ENCODE results near the gene TCN1. TPM values are rescaled to one million over a fixed set of nuclear protein-coding genes. Genes with fewer than 3 reads are reported as not detected.
"Not testable (repeated sequence)": the region's sequence is repeated elsewhere in the genome, so short reads cannot be mapped to it uniquely, and the experiment has no call there.

Gene TCN1
- total RNA-seq, 2 experiments from 2014 or later: not detected

- Mint-ChIP-seq H3K4me3 (no peak overlapping the region), H3K27me3 (peaks cover 5% of the 10 kb centered on the region), H3K27ac (no peak overlapping the region), H3K36me3 (ENCODE audit: low read depth) (no peaks in the 10 kb centered on the region), H3K4me1 (no peaks in the 10 kb centered on the region), H3K9me3 (no peaks in the 10 kb centered on the region)
- ChIA-PET CTCF (no interaction called here), POLR2A (no interaction called here)
- DNase-seq: no peak
These were observed 17.2 kb downstream of the TCN1 start for GRCh38 chr11:59849129-59849528.

- CTCF ChIA-PET; H3K27ac Mint-ChIP-seq; H3K36me3 Mint-ChIP-seq (ENCODE audit: low read depth); POLR2A ChIA-PET; H3K9me3 Mint-ChIP-seq; DNase-seq; H3K4me3 Mint-ChIP-seq; H3K27me3 Mint-ChIP-seq; H3K4me1 Mint-ChIP-seq: not testable (repeated sequence)
These were observed 17.8 kb downstream of the TCN1 start for GRCh38 chr11:59848439-59848838.

DNA sequence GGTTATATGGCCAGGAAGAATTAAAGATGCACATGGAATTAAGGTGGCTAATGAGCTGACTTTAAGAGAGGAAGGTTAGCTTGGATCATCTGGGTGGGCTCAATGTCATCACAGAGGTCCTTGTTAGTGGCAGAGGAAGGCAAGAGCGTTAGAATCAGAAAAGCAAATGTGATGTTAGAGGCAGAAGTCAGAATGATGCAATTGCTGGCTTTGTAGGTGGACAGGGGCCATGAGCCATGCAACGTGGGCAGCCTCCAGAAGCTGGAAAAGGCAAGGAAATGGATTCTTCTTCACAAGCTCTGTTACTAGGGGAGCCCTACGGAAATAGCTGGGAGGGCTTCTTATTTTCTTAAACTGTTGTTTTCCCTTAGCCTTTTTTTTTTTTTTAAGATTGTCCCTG lies 18.7 kb downstream of the TCN1 start:
- DNase-seq: no peak
- Mint-ChIP-seq H3K36me3 (ENCODE audit: low read depth) (no peaks in the 10 kb centered on the region), H3K27me3 (peaks cover 3% of the 10 kb centered on the region), H3K27ac (no peak overlapping the region), H3K4me3 (no peak overlapping the region), H3K4me1 (no peaks in the 10 kb centered on the region), H3K9me3 (no peaks in the 10 kb centered on the region)
- ChIA-PET CTCF (no interaction called here), POLR2A (no interaction called here)

- Mint-ChIP-seq H3K27me3 (no peaks in the 10 kb centered on the region), H3K27ac (no peak overlapping the region), H3K4me1 (no peaks in the 10 kb centered on the region), H3K36me3 (ENCODE audit: low read depth) (no peaks in the 10 kb centered on the region), H3K9me3 (no peaks in the 10 kb centered on the region), H3K4me3 (no peak overlapping the region)
- ChIA-PET CTCF (interaction anchor here (1.3 kb wide), 1 partner anchor 16 kb away, joined by 4 read pairs; no protein-coding TSS in a partner anchor), POLR2A (no interaction called here)
- no peak for DNase-seq
These were observed 19.7 kb downstream of the TCN1 start for GRCh38 chr11:59846556-59846955.

- no peaks in the 10 kb centered on the region for H3K36me3 Mint-ChIP-seq (ENCODE audit: low read depth)
- no peak within 1 kb of the TSS for H3K4me3 Mint-ChIP-seq
- CTCF ChIA-PET: interaction anchor here (0.7 to 1.1 kb wide), 2 partner anchors 34 to 38 kb away, joined by 3 read pairs; no protein-coding TSS in a partner anchor
- H3K27me3 Mint-ChIP-seq: no peaks in the 10 kb centered on the region
- no peaks in the 10 kb centered on the region for H3K4me1 Mint-ChIP-seq
- H3K9me3 Mint-ChIP-seq: no peaks in the 10 kb centered on the region
- no peak for DNase-seq
- no peak within 1 kb of the TSS for H3K27ac Mint-ChIP-seq
- POLR2A ChIA-PET: no interaction called here
These were observed 20.9 kb downstream of the TCN1 start, which contains the start of gene CBLIF for GRCh38 chr11:59845399-59845798. Gene CBLIF (minus strand): TSS chr11:59845499. CDS start chr11:59845453, 46 bp downstream.

DNA sequence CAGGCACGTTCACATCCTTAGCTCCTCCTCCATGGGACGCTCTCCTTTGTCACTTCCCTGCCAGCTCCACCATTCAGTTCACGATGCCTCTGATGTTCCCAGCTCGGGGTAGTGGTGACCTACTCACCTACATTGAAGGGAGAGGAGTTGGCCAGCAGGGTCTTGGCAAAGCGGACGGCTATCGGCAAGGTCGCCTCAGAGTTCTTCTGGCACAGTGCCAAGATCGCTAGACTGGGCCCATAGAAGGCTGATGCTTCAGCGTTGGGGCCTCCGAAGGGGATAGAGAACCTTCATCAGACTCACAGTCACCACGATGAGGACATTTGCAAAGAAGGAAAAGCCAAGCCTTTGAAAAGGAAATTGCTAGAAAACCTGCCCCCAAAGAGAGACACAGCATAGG lies 24.0 kb downstream of the TCN1 start:
- Mint-ChIP-seq H3K4me1 (no peaks in the 10 kb centered on the region), H3K27ac (no peak overlapping the region)
- CTCF ChIA-PET: no interaction called here

GRCh38 chr11:59841514-59841913 lies 24.8 kb downstream of the TCN1 start:
- CTCF ChIA-PET: no interaction called here

More for the DNA sequence above, 24.0 kb downstream of the TCN1 start:
- Mint-ChIP-seq H3K9me3 (no peaks in the 10 kb centered on the region), H3K4me3 (no peak overlapping the region), H3K36me3 (ENCODE audit: low read depth) (no peaks in the 10 kb centered on the region), H3K27me3 (no peaks in the 10 kb centered on the region)
- DNase-seq: no peak
- POLR2A ChIA-PET: no interaction called here

GRCh38 chr11:59839615-59840014 lies 26.7 kb downstream of the TCN1 start:
- H3K27me3 Mint-ChIP-seq: no peaks in the 10 kb centered on the region
- CTCF ChIA-PET: interaction anchor here (0.7 kb wide), 1 partner anchor 1944 kb away, joined by 4 read pairs; no protein-coding TSS in a partner anchor

More at GRCh38 chr11:59841514-59841913, 24.8 kb downstream of the TCN1 start:
- no peak for DNase-seq
- H3K27ac Mint-ChIP-seq: no peak overlapping the region
- H3K4me3 Mint-ChIP-seq: no peak overlapping the region
- POLR2A ChIA-PET: no interaction called here
- H3K36me3 Mint-ChIP-seq (ENCODE audit: low read depth): no peaks in the 10 kb centered on the region
- H3K27me3 Mint-ChIP-seq: no peaks in the 10 kb centered on the region
- H3K4me1 Mint-ChIP-seq: no peaks in the 10 kb centered on the region
- H3K9me3 Mint-ChIP-seq: no peaks in the 10 kb centered on the region

DNA sequence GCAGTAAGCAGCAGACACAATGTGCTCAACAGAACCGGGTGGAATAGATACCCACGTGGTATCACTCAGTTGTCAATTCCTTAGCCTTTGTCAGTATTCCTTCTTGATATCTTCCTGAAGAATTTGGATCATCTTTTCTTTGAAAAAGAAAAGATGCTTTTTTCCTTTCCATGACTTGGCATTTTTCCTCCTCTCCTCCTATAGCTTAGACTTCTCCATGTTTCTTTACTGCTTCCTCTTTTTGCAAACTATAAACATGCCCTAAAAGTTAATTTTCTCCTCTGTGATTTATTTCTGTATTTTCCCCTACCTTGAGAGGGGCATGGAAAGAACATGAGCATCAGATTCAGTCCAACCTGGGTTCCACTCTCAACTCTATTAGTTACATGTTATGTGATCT lies 32.7 kb downstream of the TCN1 start:
- ChIA-PET POLR2A (no interaction called here), CTCF (no interaction called here)
- no peaks in the 10 kb centered on the region for H3K27me3 Mint-ChIP-seq
- peaks cover 6% of the 10 kb centered on the region for H3K4me1 Mint-ChIP-seq
- H3K27ac Mint-ChIP-seq: no peak overlapping the region
- no peak for DNase-seq
- H3K4me3 Mint-ChIP-seq: no peak overlapping the region
- no peaks in the 10 kb centered on the region for H3K36me3 Mint-ChIP-seq (ENCODE audit: low read depth)
- H3K9me3 Mint-ChIP-seq: no peaks in the 10 kb centered on the region

More at GRCh38 chr11:59839615-59840014, 26.7 kb downstream of the TCN1 start:
- H3K4me3 Mint-ChIP-seq: no peak overlapping the region
- no peaks in the 10 kb centered on the region for H3K36me3 Mint-ChIP-seq (ENCODE audit: low read depth)
- DNase-seq: no peak
- POLR2A ChIA-PET: no interaction called here
- no peak overlapping the region for H3K27ac Mint-ChIP-seq
- H3K9me3 Mint-ChIP-seq: no peaks in the 10 kb centered on the region
- H3K4me1 Mint-ChIP-seq: no peaks in the 10 kb centered on the region

- peaks cover 6% of the 10 kb centered on the region for H3K4me1 Mint-ChIP-seq
- DNase-seq: no peak
- POLR2A ChIA-PET: no interaction called here
These were observed 36.9 kb downstream of the TCN1 start for GRCh38 chr11:59829358-59829757.

GRCh38 chr11:59822989-59823566 lies 43.2 kb downstream of the TCN1 start:
- H3K27ac Mint-ChIP-seq: no peak overlapping the region
- peaks cover 15% of the 10 kb centered on the region for H3K4me1 Mint-ChIP-seq
- H3K36me3 Mint-ChIP-seq (ENCODE audit: low read depth): no peaks in the 10 kb centered on the region
- DNase-seq: peak; percentile 49
- H3K4me3 Mint-ChIP-seq: no peak overlapping the region
- H3K9me3 Mint-ChIP-seq: no peaks in the 10 kb centered on the region
- ChIA-PET CTCF (interaction anchor here (0.9 to 1.2 kb wide), 3 partner anchors 15 to 98 kb away, joined by 3 to 5 read pairs (median 5); no protein-coding TSS in a partner anchor), POLR2A (no interaction called here)
- H3K27me3 Mint-ChIP-seq: no peaks in the 10 kb centered on the region

More at GRCh38 chr11:59829358-59829757, 36.9 kb downstream of the TCN1 start:
- H3K4me3 Mint-ChIP-seq: no peak overlapping the region
- CTCF ChIA-PET: interaction anchor here (0.5 to 0.7 kb wide), 2 partner anchors 45 to 89 kb away, joined by 3 read pairs; no protein-coding TSS in a partner anchor
- no peaks in the 10 kb centered on the region for H3K36me3 Mint-ChIP-seq (ENCODE audit: low read depth)
- H3K9me3 Mint-ChIP-seq: no peaks in the 10 kb centered on the region
- H3K27me3 Mint-ChIP-seq: no peaks in the 10 kb centered on the region
- no peak overlapping the region for H3K27ac Mint-ChIP-seq

- H3K4me1 Mint-ChIP-seq: peaks cover 28% of the 10 kb centered on the region
- H3K4me3 Mint-ChIP-seq: no peak overlapping the region
- no peaks in the 10 kb centered on the region for H3K27me3 Mint-ChIP-seq
- no peak for DNase-seq
- no peaks in the 10 kb centered on the region for H3K9me3 Mint-ChIP-seq
- POLR2A ChIA-PET: no interaction called here
- H3K27ac Mint-ChIP-seq: peak overlapping the region; percentile 11
- H3K36me3 Mint-ChIP-seq (ENCODE audit: low read depth): peaks cover 7% of the 10 kb centered on the region
- CTCF ChIA-PET: interaction anchor here (0.6 kb wide), 1 partner anchor 17 kb away, joined by 4 read pairs; no protein-coding TSS in a partner anchor
These were observed 47.7 kb downstream of the TCN1 start for GRCh38 chr11:59818572-59818971.

DNA sequence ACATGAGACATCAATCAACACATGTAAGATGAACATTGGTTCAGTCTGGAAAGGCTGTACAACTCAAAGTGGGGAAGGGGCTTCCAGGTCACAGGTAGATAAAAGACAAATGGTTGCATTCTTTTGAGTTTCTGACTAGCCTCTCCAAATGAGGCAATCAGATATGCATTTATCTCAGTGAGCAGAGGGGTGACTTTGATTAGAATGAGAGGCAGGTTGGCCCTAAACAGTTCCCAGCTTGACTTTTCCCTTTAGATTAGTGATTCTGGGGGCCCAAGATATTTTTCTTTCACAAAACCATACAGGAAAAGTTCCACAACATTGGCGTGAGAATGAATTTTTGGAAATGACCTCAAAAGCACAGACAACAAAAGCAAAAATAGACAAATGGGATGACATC lies 49.9 kb downstream of the TCN1 start:
- peaks cover 31% of the 10 kb centered on the region for H3K4me1 Mint-ChIP-seq
- DNase-seq; POLR2A ChIA-PET; H3K4me3 Mint-ChIP-seq; H3K27me3 Mint-ChIP-seq; H3K36me3 Mint-ChIP-seq (ENCODE audit: low read depth); H3K9me3 Mint-ChIP-seq; H3K27ac Mint-ChIP-seq: not testable (repeated sequence)
- CTCF ChIA-PET: interaction anchor here (0.6 to 1.6 kb wide), 4 partner anchors 14 to 532 kb away, joined by 3 to 7 read pairs (median 4); no protein-coding TSS in a partner anchor

DNA sequence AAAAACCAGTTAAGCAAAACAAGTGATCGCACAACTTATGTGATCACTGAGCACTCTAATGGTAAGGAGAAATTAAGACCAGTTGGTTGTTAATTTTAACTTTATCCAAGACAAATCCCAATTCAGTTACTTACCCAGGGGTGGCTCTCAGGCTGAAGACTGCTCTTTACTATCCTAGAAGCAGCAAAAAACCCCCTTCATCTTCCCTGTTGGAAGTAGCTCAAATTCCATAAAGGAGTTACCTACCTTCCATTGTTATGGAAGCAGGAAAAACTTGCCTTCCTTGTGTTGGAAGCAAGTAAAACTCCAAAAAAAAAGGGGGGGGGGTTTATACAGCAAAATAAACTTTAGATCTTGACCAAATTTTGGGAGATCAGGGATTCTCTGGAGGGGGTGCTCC lies 50.5 kb downstream of the TCN1 start:
- ChIA-PET POLR2A (no interaction called here), CTCF (interaction anchor here (0.6 to 0.7 kb wide), 2 partner anchors 361 to 532 kb away, joined by 3 read pairs; no protein-coding TSS in a partner anchor)
- DNase-seq: no peak
- Mint-ChIP-seq H3K27ac (no peak overlapping the region), H3K36me3 (ENCODE audit: low read depth) (peaks cover 15% of the 10 kb centered on the region), H3K4me1 (peaks cover 38% of the 10 kb centered on the region), H3K4me3 (no peak overlapping the region), H3K27me3 (no peaks in the 10 kb centered on the region), H3K9me3 (peaks cover 8% of the 10 kb centered on the region)
